NK-92 (cell line): Measurements from ENCODE around the gene LZTFL1.

ENCODE experiments used
- DNase-seq: peaks from one replicate; lab custom pipeline; 2025; ENCODE audit not compliant: unreplicated experiment; lab: John Stamatoyannopoulos, UW

The LZTFL1 gene

GRCh38 chr3:45814322-45814721 is 27.6 kb downstream of the LZTFL1 start:
- DNase-seq: no peak

GRCh38 chr3:45807681-45808540 is 34.0 kb downstream of the LZTFL1 start:
- DNase-seq: no peak

DNA sequence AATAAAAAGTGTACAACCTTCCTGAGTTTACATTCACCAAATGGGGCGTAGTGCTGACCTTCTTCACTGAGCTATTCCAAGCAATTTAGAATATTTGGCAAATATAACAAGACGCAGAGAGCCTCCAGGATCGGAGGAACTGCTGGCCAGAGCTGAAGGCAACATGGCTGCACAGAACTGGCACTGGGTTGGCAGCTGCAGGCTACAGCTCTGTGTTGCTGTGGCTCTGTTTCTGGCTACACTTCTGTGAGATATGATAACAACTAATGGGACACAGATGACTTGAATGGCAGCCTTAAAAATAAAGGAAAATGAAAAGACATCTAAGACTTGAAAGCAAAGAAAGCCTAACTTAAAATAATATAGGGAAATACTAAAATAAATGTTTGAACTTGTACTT is 34.8 kb downstream of the LZTFL1 start:
- no peak for DNase-seq

GRCh38 chr3:45806072-45806471 is 35.8 kb downstream of the LZTFL1 start:
- DNase-seq: no peak

- DNase-seq: no peak
Measured at GRCh38 chr3:45803252-45803935, 38.5 kb downstream of the LZTFL1 start.

DNA sequence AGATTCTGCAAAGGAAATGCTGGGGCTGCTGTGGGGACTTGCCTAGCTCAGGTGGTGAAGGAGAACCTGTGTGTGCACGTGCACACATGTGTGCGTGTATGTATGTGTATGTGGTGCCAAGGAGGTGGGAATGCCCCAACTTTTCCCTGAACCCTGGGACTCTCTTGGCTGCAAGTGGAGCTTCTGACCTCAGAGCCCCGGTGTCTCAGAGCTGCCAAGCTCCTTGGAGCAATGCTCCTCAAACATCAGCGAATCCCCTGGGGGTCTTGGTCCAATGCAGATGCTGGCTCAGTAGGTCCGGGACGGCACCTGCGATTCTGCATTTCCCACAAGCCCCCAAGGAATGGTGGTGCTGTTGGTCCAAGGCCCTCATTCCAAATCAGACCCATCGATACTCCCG is 39.8 kb downstream of the LZTFL1 start:
- DNase-seq: no peak

- no peak for DNase-seq
Measured at GRCh38 chr3:45800611-45801010, 41.3 kb downstream of the LZTFL1 start.

DNA sequence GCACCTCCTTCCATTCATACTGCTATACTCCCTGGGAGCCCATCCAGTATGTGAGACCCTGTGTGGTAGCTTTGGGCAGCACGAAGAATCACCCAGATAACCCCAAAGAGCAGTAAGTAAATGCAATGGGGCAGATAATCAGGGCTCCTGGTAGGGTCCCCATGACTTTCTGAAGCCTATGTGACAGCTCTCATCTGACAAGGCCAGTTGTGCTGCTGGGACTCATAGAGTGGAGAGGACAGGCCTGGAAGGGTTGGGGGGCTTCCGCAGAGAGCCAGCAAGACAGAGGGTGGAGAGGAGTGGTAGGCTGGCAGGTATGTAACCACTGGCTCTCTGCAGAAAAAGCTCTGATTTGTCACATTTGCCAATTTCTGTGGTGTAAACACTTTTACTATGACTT is 42.3 kb downstream of the LZTFL1 start:
- DNase-seq: no peak

DNA sequence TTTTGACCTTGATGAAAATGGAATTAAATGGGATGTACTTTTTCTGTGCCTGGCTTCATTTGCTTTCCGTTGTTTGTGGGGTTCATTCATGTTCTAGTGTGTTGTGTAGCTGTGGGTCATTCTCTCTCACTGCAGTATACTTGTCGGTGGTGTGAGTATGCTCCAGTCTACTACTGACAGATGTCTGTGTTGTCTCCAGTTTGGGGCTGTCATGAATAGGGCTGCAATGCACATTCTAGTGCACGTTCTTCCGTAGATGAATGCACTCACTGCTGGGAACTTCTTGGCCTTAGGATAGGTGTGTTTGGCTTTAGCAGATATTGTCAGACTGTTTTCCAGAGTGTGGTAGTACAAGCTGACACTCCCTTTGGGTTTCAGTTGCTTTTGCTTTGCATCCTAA is 43.9 kb downstream of the LZTFL1 start:
- no peak for DNase-seq

DNA sequence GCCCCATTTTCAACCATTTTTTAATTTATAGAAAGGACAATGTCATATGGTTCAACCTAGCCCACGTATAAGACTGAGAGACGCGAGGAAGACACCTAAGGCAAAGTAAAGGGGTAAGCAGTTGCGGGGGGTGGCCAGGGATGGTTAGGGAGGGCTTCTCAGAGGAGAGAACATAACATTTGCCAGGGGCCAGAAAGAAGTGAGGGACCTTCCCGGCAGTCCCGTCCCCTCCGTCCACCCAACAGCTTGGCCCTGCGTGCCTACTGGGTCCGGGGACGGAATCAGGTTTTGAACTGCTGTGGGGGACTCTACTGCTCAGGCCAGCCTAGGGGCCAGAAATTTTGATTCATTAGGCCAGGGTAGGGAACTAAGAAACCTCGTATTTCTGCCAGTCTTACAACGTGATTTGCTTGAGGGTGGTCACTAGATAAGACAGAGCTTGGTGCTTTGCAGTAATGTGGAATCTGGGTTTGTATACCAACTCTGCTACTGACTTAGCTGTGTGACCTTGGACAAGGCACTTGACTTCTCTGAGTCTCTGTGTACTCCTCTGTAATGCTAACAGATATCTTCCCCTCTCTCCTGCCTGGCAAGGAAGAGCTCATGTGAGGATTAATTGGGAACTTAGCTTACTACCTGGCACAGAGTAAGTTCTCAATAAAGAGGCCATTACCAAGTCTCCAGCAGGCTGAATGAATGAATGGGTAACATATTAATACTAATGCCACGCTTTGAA is 44.8 kb downstream of the LZTFL1 start:
- DNase-seq: no peak

DNA sequence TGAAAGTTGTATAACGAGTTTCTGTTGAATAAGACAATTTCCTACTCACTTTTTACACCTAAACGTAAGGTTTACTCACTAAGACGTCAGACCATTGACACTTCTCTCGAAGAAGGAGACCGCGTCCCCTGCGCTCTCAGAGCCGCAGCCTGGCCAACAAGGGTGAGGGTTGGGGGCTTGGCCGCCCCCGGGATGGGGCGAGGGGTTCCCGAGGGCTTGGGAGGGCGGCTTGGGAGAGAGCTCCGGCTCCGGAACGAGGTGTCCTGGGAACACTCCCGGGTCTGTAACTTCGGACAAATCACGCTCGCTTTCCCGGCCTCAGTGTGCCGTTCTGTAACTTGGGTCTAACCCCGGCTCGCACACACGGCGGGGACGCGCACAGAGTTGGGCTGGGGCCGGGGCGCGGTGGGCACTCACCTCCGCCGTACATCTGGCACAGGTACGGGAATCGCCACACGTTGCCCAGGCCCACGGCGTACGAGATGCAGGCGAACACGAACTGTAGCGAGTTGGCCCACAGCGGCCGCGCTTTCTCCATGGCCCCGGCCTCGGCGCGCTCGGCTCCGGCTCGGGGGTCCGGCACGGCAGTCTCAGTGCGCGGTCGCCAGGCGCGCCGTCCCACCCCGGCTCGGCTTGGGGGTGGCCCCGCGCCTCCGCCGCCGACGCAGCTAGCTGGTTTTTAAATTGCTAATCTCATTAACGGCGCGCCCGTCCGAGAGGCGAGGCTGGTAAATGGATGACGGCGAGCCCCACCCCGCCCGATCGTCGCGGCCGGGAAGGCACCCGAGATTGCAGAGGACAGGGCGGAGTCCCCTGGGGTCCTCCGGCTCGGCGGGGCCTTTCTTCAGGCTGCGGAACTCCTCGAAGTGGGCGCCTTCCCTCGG is 45.8 kb downstream of the LZTFL1 start, which contains the start of gene SLC6A20:
TSS of gene SLC6A20 (minus strand) at position 655 of the 884 bp plus-strand sequence. CDS start at position 538, 117 bp downstream.
- no peak for DNase-seq

- no peak for DNase-seq
Measured at GRCh38 chr3:45795509-45795881, 46.4 kb downstream of the LZTFL1 start.

GRCh38 chr3:45794660-45795059 is 47.3 kb downstream of the LZTFL1 start:
- no peak for DNase-seq

DNA sequence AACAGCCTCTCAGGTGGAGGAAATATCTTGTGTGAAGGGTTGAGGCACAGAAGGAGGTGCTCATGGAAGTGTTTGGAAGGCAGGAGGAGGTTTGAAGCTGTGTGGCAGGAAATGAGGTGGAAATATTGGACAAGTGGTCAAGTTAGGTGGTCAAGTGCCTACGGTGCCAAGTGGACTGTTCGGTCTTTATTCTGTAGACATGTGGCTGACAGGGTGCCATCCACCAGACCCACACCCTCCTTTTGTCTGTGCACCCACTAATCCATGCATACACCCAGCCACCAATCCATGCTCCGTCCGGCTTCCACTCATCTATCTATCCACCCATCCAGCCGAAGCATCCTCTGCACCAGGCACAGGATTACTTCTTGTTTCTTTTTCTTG is 47.8 kb downstream of the LZTFL1 start:
- DNase-seq: no peak

DNA sequence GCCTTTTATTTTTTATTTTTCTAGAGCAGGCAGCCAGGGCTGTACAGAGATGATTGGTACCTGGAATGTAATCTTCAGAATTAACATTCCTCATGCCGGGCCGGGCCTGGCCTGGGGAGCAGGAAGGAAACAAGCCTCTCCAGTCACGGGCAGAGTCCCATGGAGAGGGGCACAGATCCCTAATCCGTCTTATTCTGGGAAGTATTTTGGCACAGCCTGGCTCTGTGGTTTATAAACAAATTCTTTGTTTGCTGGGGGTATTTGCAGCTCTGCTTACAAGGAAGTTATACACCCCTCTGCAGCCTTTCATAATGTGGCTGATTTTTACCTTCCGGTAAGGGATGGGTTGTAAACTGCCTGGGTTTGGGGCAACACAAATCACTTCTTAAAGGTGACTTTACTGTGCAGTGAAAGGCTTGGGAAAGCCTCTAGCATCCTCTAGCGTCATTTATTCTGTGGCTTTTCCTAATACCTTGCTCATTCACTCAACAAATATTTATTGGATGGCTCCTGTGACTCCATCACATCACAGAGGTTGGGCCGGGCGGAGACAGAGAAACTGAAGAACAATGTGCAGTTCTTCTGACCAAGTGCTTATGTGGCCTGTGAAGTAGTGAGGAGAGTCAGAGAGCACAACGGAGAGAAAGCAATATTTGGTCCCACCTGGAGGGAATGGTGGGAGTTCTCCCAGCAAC is 48.3 kb downstream of the LZTFL1 start:
- DNase-seq: no peak

DNA sequence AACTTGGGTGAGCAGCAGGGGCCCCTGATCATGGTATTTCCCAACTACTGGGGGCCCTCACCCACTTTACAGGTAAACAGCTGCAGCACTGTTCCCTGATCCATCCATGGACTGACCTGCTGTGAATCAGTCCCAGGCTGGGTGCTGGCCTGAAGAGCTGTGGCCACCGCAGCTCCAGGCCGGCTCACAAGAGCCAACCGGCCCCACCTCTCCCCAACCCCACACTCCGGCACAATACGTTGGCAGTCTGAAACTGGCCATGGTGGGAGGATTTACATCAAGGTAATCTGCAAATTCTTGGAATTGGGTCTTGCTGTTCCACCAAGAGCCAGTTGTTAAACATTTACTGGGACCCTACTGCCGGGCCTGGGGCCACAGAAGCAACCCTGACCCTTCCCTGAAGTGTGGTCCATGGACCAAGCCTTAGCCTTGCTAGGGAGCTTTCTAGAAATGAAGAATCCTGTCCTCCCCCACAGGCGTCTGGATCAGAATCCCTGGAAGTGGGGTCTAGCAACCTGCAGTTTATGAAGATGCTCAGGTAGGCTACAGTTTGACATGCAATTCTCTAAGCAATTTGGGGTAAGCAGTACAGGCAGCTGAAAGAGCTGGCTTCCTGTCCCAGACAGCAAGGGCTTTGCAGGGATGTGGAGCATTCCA is 49.3 kb downstream of the LZTFL1 start:
- no peak for DNase-seq

DNA sequence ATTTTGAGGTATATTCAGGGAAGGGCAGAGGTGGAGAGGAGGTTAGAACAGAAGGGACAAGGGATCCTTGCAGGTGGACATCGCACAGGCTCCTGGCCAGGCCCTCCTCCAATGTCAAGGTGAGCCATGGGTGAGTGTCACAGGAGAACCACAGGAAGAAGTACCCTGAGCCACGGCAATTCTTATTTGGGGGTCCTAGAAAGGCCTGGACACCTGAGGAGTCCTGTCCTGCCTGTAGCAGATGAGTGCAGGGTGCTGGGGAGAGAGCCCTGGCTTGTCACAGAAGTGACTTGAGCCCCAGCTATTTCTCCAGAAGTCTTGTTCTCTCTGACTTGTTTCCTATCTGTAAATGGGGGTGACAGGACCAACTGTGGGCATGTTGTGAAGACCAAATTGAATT is 49.9 kb downstream of the LZTFL1 start:
- DNase-seq: no peak

DNA sequence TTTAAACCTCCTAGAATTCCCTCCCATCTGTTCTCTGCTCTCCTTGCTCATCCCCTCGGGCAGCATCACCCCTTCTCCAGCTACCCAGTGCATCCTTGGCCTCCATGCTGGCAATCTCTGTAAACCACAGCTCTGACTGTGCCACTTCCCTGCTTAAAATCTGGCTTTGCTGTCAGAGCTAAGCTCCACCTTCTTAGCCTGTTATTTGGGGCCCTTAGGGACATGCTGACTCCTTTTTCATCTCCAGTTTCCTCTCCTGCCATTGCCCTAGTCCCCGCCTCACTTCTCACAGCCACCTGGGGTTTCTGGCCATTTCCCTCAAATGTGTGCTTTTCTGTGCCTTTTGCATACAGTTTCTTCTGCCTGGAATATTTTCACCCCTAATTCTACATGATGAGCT is 51.3 kb downstream of the LZTFL1 start:
- no peak for DNase-seq

DNA sequence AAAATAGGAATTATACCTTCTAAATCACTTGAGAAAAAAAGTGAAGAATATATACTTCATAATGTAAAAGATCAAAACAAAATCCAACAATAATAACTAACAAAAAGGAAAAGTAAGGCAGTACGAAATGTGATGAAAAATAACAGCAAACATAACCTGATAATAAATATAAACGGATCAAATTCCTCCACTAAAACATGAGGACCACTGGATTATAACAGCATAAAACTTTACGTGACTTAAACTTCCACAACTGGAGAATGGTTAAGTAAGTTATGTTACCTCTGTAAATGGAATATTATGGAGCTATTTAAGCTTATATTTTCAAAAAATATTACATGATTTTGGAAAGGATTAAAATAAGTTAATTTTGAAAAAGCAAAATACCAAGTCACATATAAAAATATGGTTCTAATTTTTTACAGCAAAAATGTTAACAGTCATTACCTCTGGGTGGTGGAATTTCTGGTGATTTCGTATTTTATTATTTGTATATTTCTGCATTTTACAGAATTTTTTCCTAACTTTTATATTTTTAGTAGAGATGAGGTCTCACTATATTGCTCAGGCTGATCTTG is 52.6 kb downstream of the LZTFL1 start:
- no peak for DNase-seq
